NCI-H460 (cell line): ENCODE data around the gene PLEKHM2. TPM values are rescaled to one million over a fixed set of nuclear protein-coding genes. Genes with fewer than 3 reads are reported as not detected.

Experiments used
- DNase-seq: peaks from one replicate; pipeline ENCODE4 v3.0.0-alpha.2; 2016; ENCODE audit warnings: low read depth; ENCODE audit errors: extremely low read depth
- total RNA-seq: library from RNA; depleted of rRNA; stranded (reverse); fragments of >200 nt; shearing (Covaris generic); gene quantifications from 2 replicates; pipeline ENCODE4 v1.2.3, GENCODE V29; 2014

Gene PLEKHM2
- total RNA-seq, 1 experiment from 2014 or later, result 20.6 TPM

DNA sequence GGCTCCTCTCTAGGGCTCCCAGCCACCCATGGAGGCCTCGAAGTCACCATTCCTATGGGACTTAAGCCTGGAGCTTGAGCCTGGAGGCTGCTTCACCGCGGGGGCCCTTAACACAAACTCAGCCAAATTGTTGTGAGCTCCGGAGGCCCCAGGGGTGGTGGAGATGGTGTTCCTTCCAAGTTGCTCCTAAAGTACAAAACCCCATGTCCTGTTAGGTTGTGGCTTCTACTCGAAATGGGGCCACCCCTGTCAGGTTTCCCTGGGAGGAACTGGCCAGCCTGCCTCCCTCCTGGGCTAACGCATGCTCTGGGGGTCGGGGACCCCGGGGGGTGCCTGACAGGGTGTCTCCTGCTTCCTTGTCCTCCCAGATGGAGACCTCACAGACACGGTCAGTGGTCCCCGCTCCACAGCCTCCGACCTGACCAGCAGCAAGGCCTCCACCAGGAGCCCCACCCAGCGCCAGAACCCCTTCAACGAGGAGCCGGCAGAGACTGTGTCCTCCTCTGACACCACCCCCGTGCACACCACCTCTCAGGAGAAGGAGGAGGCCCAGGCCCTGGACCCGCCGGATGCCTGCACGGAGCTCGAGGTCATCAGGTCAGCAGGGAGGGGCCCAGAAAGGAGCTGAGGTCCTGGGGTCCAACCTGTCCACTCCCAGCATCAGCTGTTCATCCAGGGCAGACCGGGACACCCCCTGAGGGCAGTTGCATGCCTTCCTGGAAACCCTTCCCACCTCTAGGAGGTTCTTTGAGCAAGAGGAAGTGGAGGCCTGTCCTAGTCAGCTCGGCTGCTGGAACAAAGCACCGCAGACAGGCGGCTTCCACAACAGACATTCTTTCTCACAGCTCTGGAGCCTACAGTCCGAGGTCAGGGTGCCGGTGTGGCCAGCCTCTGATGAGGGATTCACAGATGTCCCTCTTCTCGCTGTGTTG lies 41.1 kb downstream of the PLEKHM2 start:
- DNase-seq, result no peak

- no peak for DNase-seq
Measured at GRCh38 chr1:15726508-15726907, 42.4 kb downstream of the PLEKHM2 start.

DNA sequence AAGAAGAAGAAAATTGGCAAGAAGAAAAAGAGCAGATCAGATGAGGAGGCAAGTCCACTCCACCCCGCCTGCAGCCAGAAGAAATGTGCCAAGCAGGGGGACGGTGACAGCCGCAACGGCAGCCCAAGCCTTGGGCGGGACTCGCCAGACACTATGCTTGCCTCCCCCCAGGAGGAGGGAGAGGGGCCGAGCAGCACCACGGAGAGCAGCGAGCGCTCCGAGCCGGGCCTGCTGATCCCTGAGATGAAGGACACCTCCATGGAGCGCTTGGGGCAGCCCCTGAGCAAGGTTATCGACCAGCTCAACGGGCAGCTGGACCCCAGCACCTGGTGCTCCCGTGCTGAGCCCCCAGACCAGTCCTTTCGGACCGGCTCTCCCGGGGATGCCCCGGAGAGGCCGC lies 42.9 kb downstream of the PLEKHM2 start:
- no peak for DNase-seq

DNA sequence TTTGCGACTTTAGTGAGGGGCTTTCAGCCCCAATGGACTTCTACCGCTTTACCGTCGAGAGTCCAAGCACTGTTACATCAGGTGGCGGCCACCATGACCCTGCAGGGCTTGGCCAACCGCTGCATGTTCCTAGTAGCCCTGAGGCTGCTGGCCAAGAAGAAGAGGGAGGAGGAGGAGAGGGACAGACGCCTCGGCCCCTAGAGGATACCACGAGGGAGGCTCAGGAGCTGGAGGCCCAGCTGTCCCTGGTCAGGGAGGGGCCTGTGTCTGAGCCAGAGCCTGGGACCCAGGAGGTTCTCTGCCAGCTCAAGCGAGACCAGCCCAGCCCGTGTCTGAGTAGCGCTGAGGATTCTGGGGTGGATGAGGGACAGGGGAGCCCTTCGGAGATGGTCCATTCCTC lies 43.3 kb downstream of the PLEKHM2 start:
- DNase-seq, result no peak

- DNase-seq, result no peak
Measured at GRCh38 chr1:15727866-15728534, 43.9 kb downstream of the PLEKHM2 start.

- DNase-seq, result no peak
Measured at GRCh38 chr1:15728937-15729657, 45.0 kb downstream of the PLEKHM2 start.

GRCh38 chr1:15730423-15730822 lies 46.3 kb downstream of the PLEKHM2 start:
- DNase-seq, result no peak

DNA sequence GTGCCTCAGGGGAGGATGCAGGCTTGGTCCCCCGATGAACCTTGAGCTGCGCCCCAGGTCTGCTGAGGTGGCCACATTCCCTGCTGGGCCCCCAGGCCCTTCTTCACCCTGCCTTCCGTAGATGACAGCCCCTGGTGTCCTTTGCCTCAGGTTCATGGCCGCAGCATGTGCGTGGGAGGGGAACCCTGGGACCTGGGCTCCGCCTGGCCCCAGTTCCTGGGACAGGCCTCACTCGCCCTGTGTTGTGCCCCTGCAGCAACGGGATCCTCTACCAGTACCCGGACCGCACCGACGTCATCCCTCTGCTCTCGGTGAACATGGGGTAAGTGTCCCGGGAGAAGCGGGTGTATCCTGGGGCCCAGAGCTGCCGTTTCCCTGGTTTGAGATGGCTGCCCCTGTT lies 46.8 kb downstream of the PLEKHM2 start:
- no peak for DNase-seq

GRCh38 chr1:15731735-15732685 lies 47.9 kb downstream of the PLEKHM2 start:
- no peak for DNase-seq

GRCh38 chr1:15732686-15733081 lies 48.6 kb downstream of the PLEKHM2 start:
- no peak for DNase-seq

DNA sequence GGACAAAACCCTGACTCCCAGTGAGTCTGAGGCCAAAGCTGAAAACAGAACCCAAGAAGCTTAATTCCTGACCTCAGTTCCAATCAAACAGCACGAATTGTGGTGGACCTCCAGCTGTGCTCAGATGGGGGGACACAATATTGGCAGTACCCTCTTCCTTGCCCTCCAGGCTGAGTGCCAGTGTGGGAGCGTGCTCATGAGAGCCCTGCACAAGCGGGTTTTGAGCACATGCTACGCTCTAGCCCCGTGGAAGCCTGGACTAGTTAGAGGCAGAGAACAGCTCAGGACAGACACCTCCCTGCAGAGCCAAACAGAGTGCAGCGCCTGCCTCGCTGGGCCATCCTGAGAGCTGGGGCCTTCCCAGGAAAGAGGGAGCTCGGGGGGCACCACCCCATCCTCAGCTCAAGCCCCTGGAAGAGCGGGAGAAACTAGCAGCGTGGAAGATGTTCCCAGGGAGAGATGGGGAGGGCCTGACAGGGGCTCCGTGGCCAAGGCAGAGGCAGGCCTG lies 49.2 kb downstream of the PLEKHM2 start:
- DNase-seq, result no peak

DNA sequence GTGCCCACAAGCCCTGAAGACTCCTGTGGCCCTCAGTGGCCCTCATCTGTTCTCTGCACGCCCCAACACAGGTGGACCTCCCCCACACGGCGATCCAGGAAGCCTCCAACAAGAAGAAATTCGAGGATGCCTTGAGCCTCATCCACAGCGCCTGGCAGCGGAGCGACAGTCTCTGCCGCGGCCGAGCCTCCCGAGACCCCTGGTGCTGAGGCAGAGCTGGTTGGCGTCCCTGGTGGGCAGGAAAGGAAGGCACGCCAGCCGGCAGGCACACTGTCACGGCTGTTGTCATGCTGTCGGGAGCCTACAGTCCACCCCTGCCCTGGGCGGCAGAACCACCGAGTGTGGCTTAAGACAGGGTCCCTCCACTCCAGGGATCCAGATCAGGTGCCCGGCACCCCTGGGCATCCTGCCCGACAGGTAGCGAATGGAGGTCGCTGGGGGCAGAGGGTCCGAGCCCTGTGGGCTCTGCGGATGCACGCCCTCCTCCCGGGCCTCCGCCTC lies 49.7 kb downstream of the PLEKHM2 start:
- no peak for DNase-seq

DNA sequence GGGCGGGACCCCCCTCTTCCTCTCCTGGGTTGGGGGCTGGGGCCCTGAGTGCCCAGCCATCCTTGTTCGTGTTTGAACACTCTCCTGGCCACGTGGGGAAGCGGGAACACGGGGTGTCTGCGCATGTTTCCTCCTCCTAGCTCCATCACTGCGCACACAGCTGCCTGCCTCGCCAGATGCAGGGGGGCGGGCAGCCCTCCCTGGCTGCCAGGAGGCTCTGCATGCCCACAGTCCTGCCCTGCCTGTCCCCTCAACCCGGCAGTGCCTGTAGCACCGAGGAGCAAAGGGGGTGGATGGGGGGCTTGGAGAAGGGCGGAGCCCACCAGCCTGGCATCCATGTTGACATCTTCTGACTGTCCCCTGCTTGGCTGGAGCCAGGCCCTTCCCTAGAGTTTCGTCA lies 50.2 kb downstream of the PLEKHM2 start:
- no peak for DNase-seq

DNA sequence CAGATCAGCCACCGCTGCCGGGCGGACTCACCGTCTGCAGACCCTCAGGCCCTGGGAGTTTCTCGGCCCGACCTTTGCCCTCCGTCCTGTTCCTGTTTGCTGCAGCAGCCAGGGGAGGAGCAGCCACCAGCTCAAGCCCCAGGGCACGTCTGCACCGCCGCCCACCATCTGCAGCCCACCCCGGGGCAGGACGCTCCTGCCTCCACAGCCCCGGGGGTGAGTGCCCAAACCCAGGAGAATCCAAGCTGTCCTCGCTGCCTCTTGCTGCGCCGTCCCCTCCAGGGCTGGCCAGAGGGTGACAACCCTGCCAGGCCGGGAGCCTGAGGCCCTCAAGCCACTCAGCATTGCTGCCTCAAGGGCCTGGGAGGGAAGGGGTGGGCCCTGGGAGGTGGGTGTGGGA lies 50.8 kb downstream of the PLEKHM2 start:
- DNase-seq, result no peak

GRCh38 chr1:15735304-15736037 lies 51.4 kb downstream of the PLEKHM2 start:
- no peak for DNase-seq

DNA sequence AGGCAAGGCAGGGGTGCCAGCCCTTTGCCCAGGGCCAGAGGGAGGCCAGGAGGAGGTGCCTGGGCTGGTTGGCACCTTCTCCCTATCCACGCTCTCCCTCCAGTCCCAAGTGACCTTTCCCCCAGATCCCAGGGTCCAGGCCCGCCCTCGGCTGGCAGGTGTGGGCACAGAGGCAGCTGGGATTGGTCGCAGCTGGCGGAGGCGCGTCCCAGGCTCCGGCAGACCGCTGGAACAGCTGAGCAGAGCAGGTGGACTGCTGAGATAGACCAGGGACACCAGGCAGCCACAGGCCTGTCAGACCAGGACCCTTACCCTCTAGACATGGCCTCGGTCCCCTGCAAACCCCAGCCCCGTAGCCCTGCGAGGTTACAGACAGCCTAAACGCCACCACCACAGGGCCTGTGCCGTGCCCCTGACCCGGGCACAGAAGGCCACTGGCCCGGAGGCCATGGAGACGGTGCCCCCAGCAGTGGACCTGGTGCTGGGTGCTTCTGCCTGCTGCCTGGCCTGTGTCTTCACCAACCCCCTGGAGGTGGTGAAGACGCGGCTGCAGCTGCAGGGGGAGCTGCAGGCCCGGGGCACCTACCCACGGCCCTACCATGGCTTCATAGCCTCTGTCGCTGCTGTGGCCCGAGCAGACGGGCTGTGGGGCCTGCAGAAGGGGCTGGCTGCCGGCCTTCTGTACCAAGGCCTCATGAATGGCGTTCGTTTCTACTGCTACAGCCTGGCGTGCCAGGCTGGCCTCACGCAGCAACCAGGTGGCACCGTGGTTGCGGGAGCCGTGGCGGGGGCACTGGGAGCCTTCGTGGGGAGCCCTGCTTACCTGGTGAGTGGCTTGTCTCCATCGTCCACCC lies 52.1 kb downstream of the PLEKHM2 start, which contains the start of gene SLC25A34:
Gene SLC25A34, plus strand, starts transcription at position 221 of the 854 bp plus-strand sequence. Its CDS starts 228 bp downstream, at position 449.
- DNase-seq, result no peak

GRCh38 chr1:15736892-15737261 lies 52.8 kb downstream of the PLEKHM2 start:
- DNase-seq, result no peak
